ENCODE results near the gene ETFA.
"Not testable (repeated sequence)": the region's sequence is repeated elsewhere in the genome, so short reads cannot be mapped to it uniquely, and the experiment has no call there.

The ETFA gene

DNA sequence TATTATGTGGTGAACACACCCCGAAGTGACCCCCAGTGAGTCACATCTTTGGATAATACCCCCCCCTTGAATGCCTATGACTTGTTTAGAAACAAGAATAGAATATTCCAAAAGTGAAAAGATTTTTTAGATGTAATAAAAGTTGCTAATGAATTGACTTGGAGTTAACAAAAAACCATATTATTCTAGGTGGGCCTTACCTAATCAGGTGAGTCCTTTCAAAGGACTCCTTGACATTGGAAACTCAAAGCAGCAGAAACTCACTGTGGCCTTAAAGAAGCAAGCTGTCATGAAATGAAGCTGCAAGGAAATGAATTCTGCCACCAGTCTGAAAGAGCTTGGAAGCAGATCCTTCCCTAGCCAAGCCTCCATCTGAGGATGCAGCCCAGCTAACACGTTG, 14.4 kb upstream of the ETFA start:
- ChIA-PET POLR2A (ENCODE audit: low non-redundant PET) (no interaction called here), CTCF (no interaction called here)

DNA sequence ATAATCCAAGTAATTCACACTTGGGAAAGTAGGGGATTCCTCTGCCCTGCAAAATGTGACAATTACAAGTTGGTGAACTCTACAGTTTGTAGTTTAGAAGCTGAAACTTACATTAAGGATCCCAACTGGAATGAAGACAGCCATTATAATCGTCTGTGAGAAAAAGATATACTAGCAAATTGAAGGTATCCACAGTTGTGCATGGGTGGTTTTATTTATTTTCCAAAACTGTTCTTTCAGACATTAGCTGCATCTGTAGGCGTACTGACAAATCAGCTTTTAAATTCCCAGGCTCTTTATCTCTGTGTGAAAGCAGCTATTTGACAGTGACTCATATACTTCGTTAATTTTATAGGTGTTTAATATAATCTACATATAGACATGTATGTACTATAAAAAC, 12.8 kb upstream of the ETFA start:
- DNase-seq (ENCODE audit: low spot score): no peak
- TF ChIP-seq, protein P1, sequence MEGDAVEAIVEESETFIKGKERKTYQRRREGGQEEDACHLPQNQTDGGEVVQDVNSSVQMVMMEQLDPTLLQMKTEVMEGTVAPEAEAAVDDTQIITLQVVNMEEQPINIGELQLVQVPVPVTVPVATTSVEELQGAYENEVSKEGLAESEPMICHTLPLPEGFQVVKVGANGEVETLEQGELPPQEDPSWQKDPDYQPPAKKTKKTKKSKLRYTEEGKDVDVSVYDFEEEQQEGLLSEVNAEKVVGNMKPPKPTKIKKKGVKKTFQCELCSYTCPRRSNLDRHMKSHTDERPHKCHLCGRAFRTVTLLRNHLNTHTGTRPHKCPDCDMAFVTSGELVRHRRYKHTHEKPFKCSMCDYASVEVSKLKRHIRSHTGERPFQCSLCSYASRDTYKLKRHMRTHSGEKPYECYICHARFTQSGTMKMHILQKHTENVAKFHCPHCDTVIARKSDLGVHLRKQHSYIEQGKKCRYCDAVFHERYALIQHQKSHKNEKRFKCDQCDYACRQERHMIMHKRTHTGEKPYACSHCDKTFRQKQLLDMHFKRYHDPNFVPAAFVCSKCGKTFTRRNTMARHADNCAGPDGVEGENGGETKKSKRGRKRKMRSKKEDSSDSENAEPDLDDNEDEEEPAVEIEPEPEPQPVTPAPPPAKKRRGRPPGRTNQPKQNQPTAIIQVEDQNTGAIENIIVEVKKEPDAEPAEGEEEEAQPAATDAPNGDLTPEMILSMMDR (conservative IDR thresholded peaks at IDR 0.05; ENCODE audit: low read depth): no peak
- POLR2A ChIA-PET (ENCODE audit: low non-redundant PET): no interaction called here
- no peak overlapping the region for H3K27ac ChIP-seq
- CTCF ChIA-PET: no interaction called here

More for the DNA sequence above, 14.4 kb upstream of the ETFA start:
- H3K27ac ChIP-seq: no peak overlapping the region
- TF ChIP-seq, protein P1 (conservative IDR thresholded peaks at IDR 0.05; ENCODE audit: low read depth): no peak
- DNase-seq (ENCODE audit: low spot score): no peak

DNA sequence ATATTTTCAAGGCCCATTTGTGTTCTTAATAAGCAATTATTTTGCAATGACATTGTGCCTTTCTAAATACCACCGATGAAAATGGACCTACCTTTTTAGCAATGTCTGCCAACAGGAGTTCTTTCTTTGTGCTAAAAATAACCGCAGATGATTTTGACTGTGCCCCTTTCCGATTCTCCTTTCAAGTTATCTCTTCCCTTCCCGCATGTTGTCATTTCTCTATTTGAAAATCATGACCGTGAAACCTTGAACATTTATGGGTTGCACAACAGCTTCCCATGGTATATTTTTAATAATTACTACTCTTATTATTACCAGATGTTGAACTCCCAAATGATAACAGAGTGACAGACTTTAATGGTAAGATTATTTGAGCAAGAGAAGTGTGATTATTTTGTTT, 10.3 kb upstream of the ETFA start:
- no peak for DNase-seq (ENCODE audit: low spot score)
- H3K27ac ChIP-seq: no peak overlapping the region
- POLR2A ChIA-PET (ENCODE audit: low non-redundant PET): interaction anchor here (0.5 kb wide), 1 partner anchor 92 kb away, joined by 4 read pairs; no protein-coding TSS in a partner anchor
- CTCF ChIA-PET: no interaction called here
- TF ChIP-seq, protein P1 (conservative IDR thresholded peaks at IDR 0.05; ENCODE audit: low read depth): no peak

DNA sequence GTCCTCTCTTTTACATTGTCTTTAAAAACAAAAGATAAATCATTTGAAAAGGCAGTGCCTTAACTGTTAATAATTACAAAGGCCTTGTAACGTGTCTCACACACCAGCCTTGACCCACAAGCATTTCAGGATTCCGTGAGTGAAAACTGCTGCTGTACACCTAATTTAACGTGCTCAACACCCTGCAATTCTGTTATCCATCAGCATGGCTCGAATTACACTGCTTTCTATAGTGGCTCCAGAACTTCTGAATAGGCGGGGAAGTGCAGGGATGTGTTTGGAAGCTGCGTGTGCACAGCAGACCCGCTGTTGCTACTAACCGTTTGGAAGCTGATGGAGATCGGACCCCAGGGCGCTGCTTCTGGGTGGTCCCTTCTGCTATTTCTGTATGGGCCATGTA, 9.9 kb upstream of the ETFA start:
- no peak for DNase-seq (ENCODE audit: low spot score)
- TF ChIP-seq, protein P1 (conservative IDR thresholded peaks at IDR 0.05; ENCODE audit: low read depth): no peak
- CTCF ChIA-PET: no interaction called here
- POLR2A ChIA-PET (ENCODE audit: low non-redundant PET): interaction anchor here (0.5 kb wide), 1 partner anchor 91 kb away, joined by 4 read pairs; no protein-coding TSS in a partner anchor
- no peak overlapping the region for H3K27ac ChIP-seq

DNA sequence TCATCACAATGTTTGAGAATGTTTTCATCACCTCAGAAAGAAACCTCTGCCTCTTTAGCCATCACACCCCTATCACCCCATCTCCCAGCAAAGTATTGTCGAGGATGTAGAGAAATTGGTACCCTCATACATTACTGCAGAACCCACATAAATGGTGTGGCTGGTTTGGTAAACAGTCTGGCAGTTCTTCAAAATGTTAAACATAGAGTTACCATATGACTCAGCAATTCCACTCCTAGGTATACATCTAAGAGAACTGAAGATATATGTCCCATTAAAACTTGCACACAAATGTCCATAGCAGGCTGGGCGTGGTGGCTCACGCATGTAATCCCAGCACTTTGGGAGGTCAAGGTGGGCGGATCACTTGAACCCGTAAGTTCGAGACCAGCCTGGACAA, 8.7 kb upstream of the ETFA start:
- POLR2A ChIA-PET (ENCODE audit: low non-redundant PET): no interaction called here
- CTCF ChIA-PET: interaction anchor here (0.6 kb wide), 1 partner anchor 324 kb away, joined by 3 read pairs; no protein-coding TSS in a partner anchor
- no peak for DNase-seq (ENCODE audit: low spot score)
- H3K27ac ChIP-seq: no peak overlapping the region
- TF ChIP-seq, protein P1 (conservative IDR thresholded peaks at IDR 0.05; ENCODE audit: low read depth): no peak

DNA sequence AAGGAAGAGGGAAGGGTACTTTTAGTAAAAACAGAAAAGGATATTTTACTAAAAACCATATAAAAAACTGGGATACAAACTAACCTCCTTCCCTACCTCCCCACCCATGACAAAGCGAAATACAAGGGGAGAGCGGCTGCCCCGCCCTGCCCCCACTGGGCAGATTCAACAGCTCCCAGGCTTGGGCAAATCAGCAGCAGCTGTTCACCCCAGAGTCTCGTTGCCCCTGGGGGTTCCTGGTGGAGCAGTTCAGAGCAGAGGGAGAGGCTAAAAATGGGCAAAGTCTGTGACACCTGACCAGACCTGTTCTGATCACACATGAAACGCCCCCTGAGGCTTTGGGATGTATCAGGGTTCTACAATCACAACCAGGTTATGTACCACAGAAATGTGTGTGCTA, 2.5 kb upstream of the ETFA start:
- TF ChIP-seq, protein P1 (conservative IDR thresholded peaks at IDR 0.05; ENCODE audit: low read depth): no peak
- DNase-seq (ENCODE audit: low spot score): no peak
- ChIA-PET CTCF (interaction anchor here (0.6 to 1.1 kb wide), 2 partner anchors 20 to 682 kb away, joined by 3 to 4 read pairs; no protein-coding TSS in a partner anchor), POLR2A (ENCODE audit: low non-redundant PET) (no interaction called here)
- no peak overlapping the region; the same call in 1 of the 2 replicates for H3K27ac ChIP-seq

DNA sequence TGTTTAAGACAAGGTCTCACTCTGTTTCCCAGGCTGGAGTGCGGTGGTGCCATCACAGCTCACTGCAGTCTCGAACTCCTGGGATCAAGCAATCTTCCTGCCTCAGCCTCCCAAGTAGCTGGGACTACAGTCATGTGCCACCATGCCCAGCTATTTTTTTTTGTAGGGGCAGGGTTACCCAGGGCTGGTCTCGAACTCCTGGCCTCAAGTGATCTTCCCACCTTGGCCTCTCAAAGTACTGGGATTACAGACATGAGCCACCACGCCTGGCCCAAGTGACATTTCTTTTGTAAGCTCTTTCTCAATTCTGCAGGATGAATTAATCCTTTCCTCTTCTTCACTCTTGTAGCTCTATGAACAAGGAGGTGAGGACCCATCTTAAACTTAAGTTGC, 1.9 kb upstream of the ETFA start:
- peak overlapping the region; percentile 53 for H3K27ac ChIP-seq
- not testable (repeated sequence) for DNase-seq (ENCODE audit: low spot score)
- ChIA-PET CTCF (interaction anchor here (0.6 to 1.1 kb wide), 2 partner anchors 21 to 682 kb away, joined by 3 to 4 read pairs; no protein-coding TSS in a partner anchor), POLR2A (ENCODE audit: low non-redundant PET) (interaction anchor here (0.8 kb wide), 1 partner anchor 23 kb away, joined by 4 read pairs; no protein-coding TSS in a partner anchor)
